HG03108 (cell line): ENCODE data around the gene SLC35E3.

Experiments
- ATAC-seq: cut with Tn5 transposase; IDR thresholded peaks from one replicate; pipeline ENCODE4 v1.9.1; 2021; ENCODE audit warnings: moderate library complexity; ENCODE audit not compliant: unreplicated experiment

Gene SLC35E3

DNA sequence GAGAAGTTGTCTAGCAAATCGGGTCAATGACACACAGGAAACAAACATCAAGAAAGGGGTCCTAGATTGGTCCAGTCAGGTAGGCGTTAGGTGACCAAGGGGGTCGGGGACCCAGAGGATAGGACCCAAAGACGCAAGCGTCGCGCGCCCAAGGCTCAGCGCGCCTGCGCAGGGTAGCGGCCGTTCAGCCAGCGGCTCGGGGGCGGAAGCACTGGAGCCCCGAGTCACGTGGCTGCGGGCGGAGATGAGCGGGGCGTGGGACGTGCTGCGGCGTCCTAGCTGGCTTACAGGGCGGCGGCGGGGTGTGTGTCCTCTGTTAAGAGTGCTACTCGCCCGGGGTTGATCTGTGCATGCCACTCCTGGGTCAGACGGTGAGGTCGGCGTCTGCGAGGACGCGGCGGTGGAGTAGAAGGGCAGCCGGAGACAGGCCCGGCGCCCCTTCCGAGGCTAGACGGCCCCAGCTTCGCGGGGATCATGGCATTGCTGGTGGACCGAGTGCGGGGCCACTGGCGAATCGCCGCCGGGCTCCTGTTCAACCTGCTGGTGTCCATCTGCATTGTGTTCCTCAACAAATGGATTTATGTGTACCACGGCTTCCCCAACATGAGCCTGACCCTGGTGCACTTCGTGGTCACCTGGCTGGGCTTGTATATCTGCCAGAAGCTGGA lies at the start of gene SLC35E3:
TSS of gene SLC35E3 (plus strand) at position 273 of the 668 bp plus-strand sequence. CDS start at position 475, 202 bp downstream.
- peak; percentile 98 for ATAC-seq

GRCh38 chr12:68699486-68699885 lies 46.5 kb upstream of the SLC35E3 start:
- ATAC-seq, result no peak

DNA sequence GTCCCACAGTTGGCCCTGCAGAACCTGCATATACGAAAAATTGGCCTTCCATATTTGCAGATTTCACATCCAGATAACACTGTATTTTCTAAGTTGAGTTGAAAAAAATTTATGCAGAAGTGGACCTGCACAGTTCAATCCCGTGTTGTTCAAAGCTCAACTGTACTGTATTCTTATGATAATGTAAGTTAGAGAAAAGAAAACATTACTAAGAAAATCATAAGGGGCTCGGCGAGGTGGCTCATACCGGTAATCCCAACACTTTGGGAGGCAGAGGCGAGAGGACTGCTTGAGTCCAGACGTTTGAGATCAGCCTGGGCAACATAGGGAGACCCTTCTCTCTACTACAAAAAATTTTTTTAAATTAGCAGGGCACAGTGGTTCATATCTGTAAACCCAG lies 18.2 kb upstream of the SLC35E3 start:
- no peak for ATAC-seq

DNA sequence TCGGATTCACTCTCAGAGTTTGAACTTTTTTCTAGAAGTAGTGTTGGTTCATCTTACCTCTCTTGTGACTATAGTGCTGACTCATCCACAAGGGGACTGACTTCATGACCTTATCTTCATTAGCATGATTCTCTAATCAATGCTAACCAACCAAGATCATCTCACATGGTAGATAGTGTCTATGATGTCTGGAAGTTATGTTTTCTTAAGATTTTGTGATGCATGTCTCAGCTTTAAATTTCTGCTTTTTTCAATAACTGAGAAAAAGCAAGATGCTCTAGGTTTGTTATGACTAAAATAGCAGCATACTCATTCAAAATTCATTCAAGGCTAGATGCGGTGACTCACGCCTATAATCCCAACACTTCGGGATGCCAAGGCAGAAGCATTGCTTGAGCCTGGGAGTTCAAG lies 12.3 kb upstream of the SLC35E3 start:
- ATAC-seq, result no peak

DNA sequence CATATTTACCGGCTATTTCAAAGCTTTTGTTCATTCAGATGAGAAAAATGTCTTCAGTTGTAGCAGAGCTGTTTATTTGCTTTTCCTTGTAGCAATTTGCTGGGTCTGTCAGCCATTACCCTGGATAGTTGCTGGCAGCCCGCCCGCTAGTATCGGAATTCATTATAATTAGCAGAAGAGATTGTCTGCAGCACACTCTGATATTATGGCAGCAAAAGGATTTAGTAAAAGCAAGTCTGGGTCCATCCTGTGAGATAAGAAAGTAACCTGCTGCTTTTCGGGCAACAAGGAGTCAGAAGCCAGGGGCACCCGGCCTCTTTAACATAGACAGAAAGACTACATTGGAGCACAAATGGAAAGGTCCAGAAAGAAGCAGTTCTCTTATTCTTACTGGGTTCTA lies 6.1 kb upstream of the SLC35E3 start:
- no peak for ATAC-seq

DNA sequence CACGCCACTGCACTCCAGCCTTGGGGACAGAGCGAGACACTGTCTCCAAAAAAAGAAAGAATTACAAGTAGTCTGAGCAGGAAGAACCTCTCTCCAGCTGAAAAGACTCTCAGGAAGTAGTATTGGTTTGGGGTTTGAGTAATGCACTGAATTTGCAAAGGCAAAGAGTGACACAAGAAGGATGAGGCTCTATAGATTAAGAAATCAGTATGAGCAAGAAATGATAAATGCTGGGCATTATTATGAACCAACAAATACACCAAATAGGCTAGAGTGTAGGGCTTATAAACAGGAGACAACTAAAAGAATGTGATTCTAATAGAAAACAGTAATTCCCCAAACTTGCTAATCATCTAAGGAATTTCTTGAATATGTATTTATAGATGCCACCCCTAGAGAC lies 2.6 kb upstream of the SLC35E3 start:
- ATAC-seq, result no peak

DNA sequence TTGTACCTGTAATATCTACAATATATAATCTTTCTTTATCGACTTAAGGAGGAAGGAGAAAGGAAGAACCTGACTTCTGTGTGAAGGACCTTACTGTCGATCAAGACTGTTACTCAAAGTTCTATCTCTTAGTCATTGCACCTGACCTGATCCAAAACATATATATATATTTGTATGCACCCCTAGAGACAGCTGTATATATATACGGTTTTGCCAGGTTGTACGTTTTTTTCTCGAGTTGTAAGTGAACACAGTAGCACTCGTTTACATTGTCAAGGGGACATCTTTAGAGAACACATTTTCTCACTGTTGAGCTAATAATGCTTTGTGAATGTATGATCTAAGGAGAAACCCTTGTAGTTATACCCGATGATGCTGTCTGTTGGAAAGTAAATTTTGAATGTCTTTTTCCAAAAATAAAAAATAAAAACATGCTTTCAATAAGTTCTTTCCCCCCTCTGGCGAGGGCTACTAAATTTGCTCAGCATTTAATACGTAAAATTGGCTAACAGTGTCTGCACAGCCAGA lies 536 bp upstream of the SLC35E3 start:
- no peak for ATAC-seq

DNA sequence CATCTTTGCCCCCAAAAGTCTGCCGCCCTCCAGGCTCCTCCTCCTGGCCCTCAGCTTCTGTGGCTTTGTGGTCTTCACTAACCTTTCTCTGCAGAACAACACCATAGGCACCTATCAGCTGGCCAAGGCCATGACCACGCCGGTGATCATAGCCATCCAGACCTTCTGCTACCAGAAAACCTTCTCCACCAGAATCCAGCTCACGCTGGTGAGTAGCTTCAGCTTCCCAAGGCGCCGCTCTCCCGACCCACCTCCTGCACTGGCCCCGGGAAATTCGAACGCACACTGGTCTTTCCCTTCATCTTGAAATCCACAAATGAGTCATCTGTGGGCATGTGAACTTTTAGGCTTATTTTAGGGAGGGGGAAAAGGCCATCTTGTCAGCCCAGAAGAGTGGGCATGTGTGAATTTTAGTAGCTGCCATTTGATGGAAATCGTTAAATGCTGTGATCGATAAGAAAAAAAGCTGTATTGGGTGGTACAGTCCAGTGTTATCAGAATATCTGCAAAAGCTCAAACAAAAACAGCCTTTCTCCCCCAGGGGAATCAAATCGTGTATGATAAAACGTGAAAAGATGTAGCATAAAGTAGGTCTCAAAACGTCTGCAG lies 700 bp downstream of the SLC35E3 start:
- peak; percentile 21 for ATAC-seq

GRCh38 chr12:68749443-68749842 lies 3.5 kb downstream of the SLC35E3 start:
- ATAC-seq, result no peak

GRCh38 chr12:68749861-68750260 lies 3.9 kb downstream of the SLC35E3 start:
- ATAC-seq, result no peak

- no peak for ATAC-seq
These were observed 4.5 kb downstream of the SLC35E3 start for GRCh38 chr12:68750506-68750905.

DNA sequence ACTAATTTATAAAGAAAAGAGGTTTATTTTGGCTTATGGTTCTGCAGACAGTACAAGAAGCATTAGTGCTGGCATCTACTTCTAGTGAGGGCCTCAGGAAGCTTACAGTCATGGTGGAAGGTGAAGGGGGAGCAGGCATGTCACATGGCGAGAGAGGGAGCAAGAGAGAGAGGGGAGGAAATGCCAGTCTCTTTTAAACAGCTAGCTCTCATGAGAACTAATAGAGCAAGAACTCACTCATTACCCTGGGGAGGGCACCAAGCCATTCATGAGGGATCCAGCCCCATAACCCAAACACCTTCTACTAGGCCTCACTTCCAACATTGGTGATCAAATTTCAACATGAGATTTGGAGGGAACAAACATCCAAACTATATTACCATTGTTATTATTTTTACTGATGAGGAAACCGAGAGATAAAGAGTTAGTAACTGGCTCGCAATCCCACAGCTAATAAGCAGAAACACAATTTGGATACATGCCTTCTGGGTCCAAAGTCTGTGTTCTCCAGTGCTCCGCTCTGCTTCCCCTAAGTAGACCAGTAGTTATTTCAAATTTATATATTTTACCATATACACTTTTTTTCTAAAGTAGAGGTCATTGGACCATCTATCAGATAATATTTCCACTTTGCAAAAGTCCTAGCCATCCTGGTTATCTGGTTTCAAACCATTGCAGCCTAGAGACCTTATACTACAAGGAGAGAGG lies 9.7 kb downstream of the SLC35E3 start:
- no peak for ATAC-seq

DNA sequence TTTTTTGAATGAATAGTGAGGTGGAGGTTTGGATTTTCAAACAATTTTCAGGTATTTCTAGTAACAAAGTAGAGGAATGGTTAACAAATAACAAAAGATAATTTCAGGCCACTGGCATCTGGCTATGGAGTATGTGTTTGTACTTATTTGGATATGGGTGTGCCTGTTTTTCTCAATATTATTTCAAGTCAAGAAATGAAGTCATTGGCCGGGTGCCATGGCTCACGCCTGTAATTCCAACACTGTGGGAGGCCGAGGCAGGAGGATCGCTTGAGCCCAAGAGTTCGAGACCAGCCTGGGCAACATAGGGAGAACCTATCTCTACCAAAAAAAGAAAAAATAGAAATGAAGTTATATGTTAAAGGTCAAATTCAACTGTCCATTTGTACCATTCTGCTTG lies 13.9 kb downstream of the SLC35E3 start:
- no peak for ATAC-seq

- no peak for ATAC-seq
These were observed 14.9 kb downstream of the SLC35E3 start for GRCh38 chr12:68760806-68761441.

DNA sequence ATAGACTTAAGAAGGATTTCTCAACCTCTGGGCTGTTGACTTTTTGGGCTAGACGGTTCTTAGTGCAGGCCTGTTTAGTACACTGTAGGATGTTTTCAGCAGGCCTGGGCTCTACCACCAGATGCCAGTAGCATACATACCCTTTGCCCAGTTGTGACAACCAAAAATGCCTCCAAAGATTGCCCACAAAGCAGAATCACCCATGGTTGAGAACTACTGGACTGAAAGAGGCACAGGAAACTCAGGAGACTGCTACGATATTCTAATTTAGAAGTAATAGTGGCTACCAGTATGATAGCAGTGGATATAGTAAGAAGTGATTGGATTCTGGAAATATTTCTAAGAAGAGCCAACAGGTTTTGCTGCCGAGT lies 15.5 kb downstream of the SLC35E3 start:
- ATAC-seq, result no peak

DNA sequence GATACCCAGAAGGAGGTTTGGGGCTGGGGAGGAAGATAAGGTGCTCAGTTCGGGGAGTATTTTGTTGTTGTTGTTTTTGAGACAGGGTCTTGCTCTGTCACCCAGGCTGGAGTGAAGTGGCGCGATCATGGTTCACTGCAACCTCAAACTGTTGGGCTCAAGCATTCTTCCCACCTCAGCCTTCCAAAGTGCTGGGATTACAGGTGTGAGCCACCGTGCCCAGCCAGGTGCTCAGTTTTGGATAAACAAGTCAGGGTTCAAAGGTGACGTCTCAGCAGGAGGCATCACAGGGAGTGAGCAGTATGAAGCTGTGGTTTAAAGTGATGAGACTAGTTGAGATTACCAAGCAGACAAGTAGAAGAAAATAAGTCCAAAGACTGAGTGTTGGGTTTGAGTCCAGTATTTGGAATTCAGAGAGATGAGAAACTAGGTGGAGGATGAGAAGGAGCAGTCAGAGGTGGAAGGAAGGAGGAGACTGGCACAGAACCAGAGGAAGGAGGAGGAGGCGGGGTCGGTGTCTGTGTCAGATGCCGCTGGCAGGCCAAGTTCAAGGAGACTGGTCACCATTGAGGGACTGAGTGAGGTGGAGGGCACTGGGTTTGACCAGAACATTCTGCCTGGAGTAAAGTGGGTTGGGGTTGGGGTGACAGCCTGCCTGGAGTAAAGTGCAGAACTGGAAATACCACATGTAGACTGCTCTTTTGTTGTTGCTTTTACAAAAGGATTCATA lies 16.1 kb downstream of the SLC35E3 start:
- ATAC-seq, result no peak

- no peak for ATAC-seq
These were observed 16.7 kb downstream of the SLC35E3 start for GRCh38 chr12:68762691-68763090.

DNA sequence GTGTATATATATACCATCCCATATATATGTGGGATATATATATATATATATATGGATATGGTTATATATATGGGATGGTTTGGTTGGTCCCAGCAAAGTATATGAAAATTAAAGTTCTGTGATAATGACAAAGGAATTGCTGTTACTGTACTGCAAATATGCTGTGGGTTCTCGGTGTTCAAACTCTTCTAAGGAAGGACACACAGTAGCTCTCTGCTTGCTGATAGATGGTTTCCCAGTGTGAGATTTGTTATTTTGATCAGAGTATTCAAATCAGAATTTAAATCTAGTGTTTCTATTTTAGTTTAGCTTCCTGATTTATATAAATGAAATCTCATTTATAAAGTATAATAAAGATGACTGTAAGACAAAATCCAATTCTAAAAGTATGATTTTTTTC lies 19.7 kb downstream of the SLC35E3 start:
- ATAC-seq, result no peak

GRCh38 chr12:68766646-68767045 lies 20.7 kb downstream of the SLC35E3 start:
- no peak for ATAC-seq

- ATAC-seq, result no peak
These were observed 21.2 kb downstream of the SLC35E3 start for GRCh38 chr12:68767191-68767590.

DNA sequence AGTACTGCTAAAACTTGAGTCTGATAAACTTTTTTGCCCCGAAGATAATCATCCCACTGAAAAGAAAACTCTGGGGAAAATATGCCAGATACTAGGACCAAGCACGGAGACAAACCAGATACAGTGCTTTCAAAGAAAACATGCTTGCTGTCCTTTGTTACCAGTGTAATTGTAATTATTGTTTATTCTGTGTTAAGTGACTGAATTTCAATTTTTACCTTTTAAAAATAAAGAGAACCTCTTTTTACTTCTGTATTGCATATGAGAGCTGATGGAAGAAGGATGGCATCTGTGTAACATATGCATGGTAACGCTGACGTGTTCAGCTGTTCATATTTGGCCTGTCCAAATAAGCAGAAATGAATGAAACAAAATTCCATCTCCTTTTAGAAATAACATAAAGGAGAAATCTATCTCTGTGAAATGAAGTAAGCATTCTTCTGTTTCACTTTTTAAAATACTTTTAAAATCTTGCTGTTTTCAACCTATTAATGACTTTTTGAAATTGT lies 22.5 kb downstream of the SLC35E3 start:
- ATAC-seq, result no peak
